RPMI8226 (cell line): ENCODE data around the gene GRM3.
A peak's percentile ranks its signal among the peaks of the same experiment; 100 is the strongest.
"Not testable (repeated sequence)": the region's sequence is repeated elsewhere in the genome, so short reads cannot be mapped to it uniquely, and the experiment has no call there.

Experiments used
- DNase-seq: peaks from one replicate; pipeline ENCODE4 v3.0.0-alpha.2; 2015

The GRM3 gene

GRCh38 chr7:86643561-86644281, at the start of gene GRM3:
TSS of gene GRM3 (plus strand) at chr7:86643909. CDS start at chr7:86765146, 121,237 bp downstream.
- DNase-seq: no peak

GRCh38 chr7:86598311-86598710, 45.4 kb upstream of the GRM3 start:
- DNase-seq: peak; percentile 55

- DNase-seq: no peak
These were observed 45.0 kb upstream of the GRM3 start for GRCh38 chr7:86598721-86599120.

GRCh38 chr7:86600506-86601290, 43.0 kb upstream of the GRM3 start:
- no peak for DNase-seq

GRCh38 chr7:86615711-86616110, 28.0 kb upstream of the GRM3 start:
- not testable (repeated sequence) for DNase-seq

- DNase-seq: no peak
These were observed 844 bp downstream of the GRM3 start for GRCh38 chr7:86644282-86645224.

- no peak for DNase-seq
These were observed 1.5 kb downstream of the GRM3 start for GRCh38 chr7:86645225-86645608.

GRCh38 chr7:86645676-86646276, 2.1 kb downstream of the GRM3 start:
- DNase-seq: no peak

- DNase-seq: no peak
These were observed 3.8 kb downstream of the GRM3 start for GRCh38 chr7:86647385-86648094.

GRCh38 chr7:86648169-86648568, 4.5 kb downstream of the GRM3 start:
- no peak for DNase-seq

GRCh38 chr7:86653919-86654659, 10.4 kb downstream of the GRM3 start:
- DNase-seq: no peak

GRCh38 chr7:86657948-86658347, 14.2 kb downstream of the GRM3 start:
- no peak for DNase-seq

GRCh38 chr7:86660950-86661462, 17.3 kb downstream of the GRM3 start:
- DNase-seq: no peak

- no peak for DNase-seq
These were observed 20.8 kb downstream of the GRM3 start for GRCh38 chr7:86664486-86664885.

GRCh38 chr7:86664991-86665390, 21.3 kb downstream of the GRM3 start:
- DNase-seq: no peak

GRCh38 chr7:86665669-86666068, 22.0 kb downstream of the GRM3 start:
- DNase-seq: no peak

- no peak for DNase-seq
These were observed 24.0 kb downstream of the GRM3 start for GRCh38 chr7:86667732-86668131.

GRCh38 chr7:86668315-86668714, 24.6 kb downstream of the GRM3 start:
- DNase-seq: no peak

- no peak for DNase-seq
These were observed 44.1 kb downstream of the GRM3 start for GRCh38 chr7:86687831-86688230.

- no peak for DNase-seq
These were observed 45.7 kb downstream of the GRM3 start for GRCh38 chr7:86689363-86689762.

- no peak for DNase-seq
These were observed 49.0 kb downstream of the GRM3 start for GRCh38 chr7:86692755-86693154.
